Body of pancreas (tissue), 4 donors: Measurements from ENCODE around the gene RAB9A.

Source experiments
- CTCF ChIP-seq, 7 experiments: fragments of 450-650 bp in 4 of 7; fragments of 200-600 bp in 3 of 7; sonication (generic) in 3 of 7; IDR thresholded peaks; one replicate each; pipeline ENCODE4 v1.5.1; 2016 to 2019; ENCODE audit warnings: antibody characterized with exemption in 7 of 7
- POLR2A ChIP-seq, 3 donors: fragments of 450-650 bp; IDR thresholded peaks; one replicate each; pipeline ENCODE4 v1.6.1; 2016; ENCODE audit warnings: antibody characterized with exemption in 3 of 3, mild to moderate bottlenecking in 2 of 3

GRCh38 chrX:13666836-13667235, 22.1 kb upstream of the RAB9A start:
- TF ChIP-seq POLR2A (IDR thresholded peaks at IDR 0.05) (no peak), CTCF (IDR thresholded peaks at IDR 0.05) (no peak)
